Testis (tissue), 2 donors: ENCODE data around the gene CCNF.

Experiments
- POLR2A ChIP-seq: fragments of 450-650 bp; IDR thresholded peaks from one replicate; pipeline ENCODE4 v1.6.1; 2017; ENCODE audit warnings: antibody characterized with exemption, mild to moderate bottlenecking, moderate library complexity
- TF ChIP-seq, protein P1 (sequence below), 3 experiments: fragments of 450-650 bp in 2 of 3; fragments of 200-600 bp in 1 of 3; sonication (generic) in 1 of 3; IDR thresholded peaks; one replicate each; pipeline ENCODE4 v1.5.1; 2016 to 2019; ENCODE audit warnings: antibody characterized with exemption in 3 of 3, mild to moderate bottlenecking in 2 of 3, moderate library complexity in 1 of 3

DNA sequence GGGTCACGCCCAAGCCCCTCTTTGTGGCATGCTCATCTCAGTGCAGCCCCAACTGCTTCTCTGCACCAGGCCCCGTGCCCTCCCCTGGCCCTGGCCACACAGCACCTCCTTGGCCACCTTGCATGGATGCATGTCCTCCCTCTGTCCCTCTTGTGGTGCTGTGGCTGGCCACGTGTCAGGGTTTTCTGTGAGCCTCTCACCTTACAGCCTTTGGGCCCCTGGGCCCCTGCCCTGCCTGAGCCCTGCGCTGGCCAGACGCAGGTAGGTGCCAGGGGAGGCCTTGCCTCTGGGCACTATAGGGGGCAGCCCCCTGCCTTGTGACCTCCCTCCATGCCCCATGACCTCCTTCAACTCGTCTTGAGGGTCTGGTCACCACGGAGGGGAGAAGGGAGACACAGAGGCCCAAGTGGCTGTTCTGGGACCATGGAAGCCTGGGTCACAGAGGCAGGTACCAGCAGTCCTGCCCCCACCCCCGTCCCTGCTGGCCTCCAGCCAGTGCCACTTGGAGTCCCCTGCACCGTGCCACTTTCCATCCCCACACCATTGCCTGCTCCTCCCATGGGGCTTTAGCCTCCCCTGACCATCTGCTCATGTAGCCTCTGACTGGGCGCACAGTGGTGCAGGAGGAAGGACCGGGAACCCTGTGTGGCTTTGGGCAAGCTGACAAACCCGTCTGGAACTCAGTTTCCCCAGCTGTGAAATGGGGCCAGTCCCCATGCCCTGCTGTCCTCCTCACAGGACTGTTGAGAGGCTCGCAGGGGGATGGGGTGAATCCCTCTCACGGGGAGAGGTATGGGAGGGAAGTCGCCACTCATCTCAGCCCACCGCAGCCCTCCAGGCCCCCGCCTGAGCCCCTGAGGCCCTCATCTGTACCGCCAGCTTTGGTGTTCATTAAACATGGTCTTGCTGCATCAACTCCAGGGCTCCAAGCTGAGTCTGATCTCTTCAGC lies 73.0 kb downstream of the CCNF start:
- TF ChIP-seq, protein P1, sequence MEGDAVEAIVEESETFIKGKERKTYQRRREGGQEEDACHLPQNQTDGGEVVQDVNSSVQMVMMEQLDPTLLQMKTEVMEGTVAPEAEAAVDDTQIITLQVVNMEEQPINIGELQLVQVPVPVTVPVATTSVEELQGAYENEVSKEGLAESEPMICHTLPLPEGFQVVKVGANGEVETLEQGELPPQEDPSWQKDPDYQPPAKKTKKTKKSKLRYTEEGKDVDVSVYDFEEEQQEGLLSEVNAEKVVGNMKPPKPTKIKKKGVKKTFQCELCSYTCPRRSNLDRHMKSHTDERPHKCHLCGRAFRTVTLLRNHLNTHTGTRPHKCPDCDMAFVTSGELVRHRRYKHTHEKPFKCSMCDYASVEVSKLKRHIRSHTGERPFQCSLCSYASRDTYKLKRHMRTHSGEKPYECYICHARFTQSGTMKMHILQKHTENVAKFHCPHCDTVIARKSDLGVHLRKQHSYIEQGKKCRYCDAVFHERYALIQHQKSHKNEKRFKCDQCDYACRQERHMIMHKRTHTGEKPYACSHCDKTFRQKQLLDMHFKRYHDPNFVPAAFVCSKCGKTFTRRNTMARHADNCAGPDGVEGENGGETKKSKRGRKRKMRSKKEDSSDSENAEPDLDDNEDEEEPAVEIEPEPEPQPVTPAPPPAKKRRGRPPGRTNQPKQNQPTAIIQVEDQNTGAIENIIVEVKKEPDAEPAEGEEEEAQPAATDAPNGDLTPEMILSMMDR (IDR thresholded peaks at IDR 0.05): no peak
- TF ChIP-seq POLR2A: no peak
